GM18909 (cell line): ENCODE data around the gene SLAMF1.
A peak's percentile ranks its signal among the peaks of the same experiment; 100 is the strongest.
"Not testable (repeated sequence)": the region's sequence is repeated elsewhere in the genome, so short reads cannot be mapped to it uniquely, and the experiment has no call there.

ENCODE experiments used
- ATAC-seq: cut with Tn5 transposase; IDR thresholded peaks from one replicate; pipeline ENCODE4 v1.9.1; 2021; ENCODE audit warnings: mild to moderate bottlenecking; ENCODE audit not compliant: unreplicated experiment, poor library complexity

SLAMF1 gene, protein sequence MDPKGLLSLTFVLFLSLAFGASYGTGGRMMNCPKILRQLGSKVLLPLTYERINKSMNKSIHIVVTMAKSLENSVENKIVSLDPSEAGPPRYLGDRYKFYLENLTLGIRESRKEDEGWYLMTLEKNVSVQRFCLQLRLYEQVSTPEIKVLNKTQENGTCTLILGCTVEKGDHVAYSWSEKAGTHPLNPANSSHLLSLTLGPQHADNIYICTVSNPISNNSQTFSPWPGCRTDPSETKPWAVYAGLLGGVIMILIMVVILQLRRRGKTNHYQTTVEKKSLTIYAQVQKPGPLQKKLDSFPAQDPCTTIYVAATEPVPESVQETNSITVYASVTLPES

DNA sequence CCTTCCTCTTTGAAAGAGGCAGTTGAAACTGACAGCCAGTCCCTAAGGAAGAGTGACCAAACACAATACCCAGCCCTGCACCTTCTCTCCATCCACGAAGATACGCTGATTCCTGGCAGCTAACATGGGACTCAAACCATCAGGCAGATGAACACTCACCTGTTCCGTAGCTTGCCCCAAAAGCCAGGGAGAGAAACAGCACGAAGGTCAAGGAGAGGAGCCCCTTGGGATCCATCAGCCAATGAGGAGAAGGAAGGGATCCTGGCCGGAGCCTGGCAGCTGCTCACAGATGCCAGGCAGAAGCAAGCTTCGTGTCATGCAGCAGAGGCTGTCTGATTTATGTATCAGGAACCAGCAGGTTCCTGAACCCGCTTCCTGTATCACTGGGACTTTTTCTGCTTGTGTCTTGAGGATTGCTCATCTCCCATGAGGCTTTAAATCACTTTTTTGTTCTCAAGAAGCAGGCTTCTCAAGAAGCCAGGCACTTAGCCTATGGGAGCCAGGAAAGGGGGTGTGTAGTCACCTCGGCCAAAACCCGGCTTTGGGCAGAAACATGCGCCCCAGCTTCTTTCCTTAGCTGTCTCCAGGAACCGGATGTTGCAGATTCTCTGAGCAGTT is at the start of gene SLAMF1:
SLAMF1 (minus strand) TSS at position 334 of the 618 bp plus-strand sequence; CDS start at position 235, 99 bp downstream.
- ATAC-seq, result peak; percentile 61

DNA sequence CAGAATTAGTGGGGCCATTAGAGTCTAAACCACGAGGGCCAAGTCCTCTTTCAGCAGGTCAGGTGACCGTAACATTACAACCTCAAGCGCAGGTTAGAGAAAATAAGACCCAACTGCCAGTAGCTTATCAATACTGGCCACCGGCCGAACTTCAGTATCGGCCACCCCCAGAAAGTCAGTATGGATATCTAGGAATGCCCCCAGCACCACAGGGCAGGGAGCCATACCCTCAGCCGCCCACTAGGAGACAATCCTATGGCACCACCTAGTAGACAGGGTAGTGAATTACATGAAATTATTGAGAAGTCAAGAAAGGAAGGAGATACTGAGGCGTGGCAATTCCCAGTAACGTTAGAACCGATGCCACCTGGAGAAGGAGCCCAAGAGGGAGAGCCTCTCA is 45.5 kb upstream of the SLAMF1 start:
- ATAC-seq, result not testable (repeated sequence)

DNA sequence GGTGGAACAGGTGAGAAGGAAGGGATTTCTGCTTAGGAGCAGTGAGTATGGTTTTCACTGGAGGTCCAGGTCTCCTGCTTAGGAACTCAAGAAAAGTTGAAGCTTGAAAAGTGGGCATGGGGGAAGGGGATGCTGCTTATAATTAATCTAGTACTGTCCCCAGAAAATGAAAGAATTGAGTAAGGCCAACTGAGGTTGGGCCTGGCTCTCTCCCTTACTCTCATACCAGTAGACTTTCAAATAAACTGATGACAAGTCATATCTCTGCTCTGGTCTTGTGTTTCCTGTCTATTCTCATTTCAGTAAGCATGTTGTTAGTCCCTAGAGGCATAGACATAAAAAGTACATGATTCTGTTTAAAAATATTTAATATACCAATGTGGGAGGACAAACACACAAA is 38.4 kb upstream of the SLAMF1 start:
- ATAC-seq, result no peak

DNA sequence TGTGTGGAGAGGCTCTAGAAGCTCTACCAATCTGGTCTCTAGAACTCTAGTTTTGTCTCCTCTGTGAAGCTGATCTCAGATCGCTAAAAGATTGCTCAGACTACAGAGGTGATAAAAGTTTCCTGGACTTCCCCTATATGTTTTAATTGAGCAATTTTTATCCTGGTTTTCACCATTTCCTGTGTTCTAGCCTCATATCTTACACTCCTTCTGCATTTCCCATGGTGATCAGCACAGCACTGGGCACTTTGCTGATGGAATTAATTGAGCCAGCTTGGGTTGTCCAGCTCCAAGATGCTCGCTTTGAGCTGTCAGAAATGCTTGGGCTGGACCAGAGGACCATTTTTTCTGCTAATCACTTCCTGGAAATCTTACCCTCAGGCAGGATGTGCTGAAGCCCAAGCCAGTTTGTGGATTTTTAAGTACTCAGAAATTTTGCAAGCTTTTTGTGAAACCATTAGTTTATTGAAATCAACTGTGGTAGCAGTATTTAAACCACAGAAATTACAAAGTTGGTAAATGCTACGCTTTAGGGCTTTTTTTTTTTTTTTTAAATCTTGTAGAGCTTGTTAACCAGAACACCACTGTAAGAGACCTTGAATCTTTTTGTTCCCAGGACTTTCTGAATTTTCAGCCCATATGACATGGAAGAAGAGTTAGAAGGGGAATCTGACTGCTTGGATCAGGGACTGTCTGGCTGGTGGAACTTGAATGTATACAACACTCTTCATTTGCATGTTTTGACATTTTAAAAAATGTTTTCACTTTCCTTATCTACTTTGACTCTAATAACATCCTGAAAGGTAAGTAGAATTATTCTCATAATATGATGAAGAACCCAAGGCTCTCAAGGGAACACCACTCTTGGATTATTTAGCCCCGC is 36.4 kb upstream of the SLAMF1 start:
- ATAC-seq, result no peak

DNA sequence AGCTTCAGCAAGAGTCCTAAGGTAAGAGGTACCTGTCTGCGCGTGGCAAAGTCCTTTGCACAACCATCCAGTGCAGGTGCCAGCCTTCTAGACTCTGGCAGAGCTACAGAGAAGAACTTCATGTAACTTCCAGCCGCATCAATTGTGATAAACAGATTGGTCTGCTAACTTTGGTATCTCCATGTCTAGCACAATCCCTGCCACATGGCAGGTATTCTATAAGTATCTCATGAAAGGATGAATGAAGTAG is 35.0 kb upstream of the SLAMF1 start:
- ATAC-seq, result no peak

DNA sequence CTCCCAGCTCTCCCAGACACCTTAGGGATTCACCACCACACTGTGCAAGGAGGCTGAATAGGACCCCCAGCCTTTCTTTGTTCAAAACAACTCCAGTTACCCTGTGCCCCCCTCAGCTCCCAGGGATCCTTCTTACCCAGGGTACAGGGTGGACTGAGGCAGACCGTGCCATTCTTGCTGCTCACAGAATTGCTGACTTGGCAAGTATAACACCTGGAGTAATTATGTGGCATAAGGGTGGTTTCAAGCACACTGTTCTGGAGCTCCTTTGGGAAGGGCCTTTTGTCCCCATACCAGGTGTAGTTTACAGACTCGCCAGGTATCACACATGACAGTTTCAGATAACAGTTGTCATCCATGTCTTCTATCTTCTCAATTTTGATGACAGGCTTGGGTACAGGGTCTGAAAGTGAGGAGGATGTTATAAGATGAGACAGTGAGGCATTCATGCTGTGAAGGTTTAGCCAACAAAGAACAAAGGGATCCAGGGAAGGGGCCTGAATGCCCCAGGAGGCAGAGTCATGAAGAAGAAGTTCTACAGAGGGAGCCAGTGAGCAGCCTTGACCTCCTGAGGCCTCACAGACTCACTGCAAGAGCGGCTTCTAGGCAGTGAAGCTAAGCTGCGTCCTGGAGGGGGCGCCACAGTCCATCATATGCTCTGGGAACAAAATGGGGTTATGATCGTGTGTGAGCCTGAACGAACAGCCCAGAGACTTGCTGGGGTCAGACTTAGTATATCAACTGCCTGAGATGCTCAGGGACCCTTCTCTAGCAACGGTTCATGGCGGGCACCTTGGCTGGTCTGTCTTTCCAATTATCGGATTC is 34.4 kb upstream of the SLAMF1 start:
- ATAC-seq, result peak; percentile 56

DNA sequence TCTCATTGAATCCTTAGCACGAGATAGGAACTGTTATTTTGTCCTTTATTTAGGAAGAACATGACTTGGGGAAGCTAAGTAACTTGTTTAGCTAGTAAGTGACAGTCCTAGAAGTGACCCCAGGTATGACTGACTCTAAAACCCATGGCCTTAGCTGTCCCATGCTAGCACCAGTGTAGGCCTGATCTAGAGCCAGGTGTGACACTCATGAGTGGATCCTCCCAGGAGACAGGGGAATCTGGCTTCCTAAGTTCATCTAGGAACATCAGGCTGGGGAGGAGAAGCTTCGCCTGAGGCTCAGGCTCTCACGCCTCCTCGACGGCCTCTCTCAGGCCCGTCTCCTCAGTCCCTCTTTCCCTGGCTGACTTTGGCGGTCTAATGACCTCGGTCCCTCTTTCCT is 33.6 kb upstream of the SLAMF1 start:
- no peak for ATAC-seq

DNA sequence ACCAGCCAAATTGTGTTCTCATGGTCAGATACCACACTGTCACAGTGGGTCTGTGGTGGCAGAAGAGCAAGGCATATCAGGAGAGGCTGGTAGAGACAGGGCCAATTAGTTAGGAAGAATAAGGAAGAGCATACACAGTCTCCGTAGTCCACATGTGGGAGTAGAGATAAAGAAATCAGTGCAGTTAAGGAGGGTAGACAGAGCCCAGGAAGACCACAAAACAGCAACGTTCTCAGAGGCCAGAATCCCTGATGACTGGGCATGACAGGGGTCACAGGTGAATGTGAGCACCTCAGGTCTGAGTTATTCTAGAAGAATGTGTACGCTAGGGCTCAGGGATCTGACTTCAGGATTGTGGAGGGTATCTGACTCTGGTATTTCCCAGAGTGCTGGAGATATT is 33.0 kb upstream of the SLAMF1 start:
- no peak for ATAC-seq

DNA sequence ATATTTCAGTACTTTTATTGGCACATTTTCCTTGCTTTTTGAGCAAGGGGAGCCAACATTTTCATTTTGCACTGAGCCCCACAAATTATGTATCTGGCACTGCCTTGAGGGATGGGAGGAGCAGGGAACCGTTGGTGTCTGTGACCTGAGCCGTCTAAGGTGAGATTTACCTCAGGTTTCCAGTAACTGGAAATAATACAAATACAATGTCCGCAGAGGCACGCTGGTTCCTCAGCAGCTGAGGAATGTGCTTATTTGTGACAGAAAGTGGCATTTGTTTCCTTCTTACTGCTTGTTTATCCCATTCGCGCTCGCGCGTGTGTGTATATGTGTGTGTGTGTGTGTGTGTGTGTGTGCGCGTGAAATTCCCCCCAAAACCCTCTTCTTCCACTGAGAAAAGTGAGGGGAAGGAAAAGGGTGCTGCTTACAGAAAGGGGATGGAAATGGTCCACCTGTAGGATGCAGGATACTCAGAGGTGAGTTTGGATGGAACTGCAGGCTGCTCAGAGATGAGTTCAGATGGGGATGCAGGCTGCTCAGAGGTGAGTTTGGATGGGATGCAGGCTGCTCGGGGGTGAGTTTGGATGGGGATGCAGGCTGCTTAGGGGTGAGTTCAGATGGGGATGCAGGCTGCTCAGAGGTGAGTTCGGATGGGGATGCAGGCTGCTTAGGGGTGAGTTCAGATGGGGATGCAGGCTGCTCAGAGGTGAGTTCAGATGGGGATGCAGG is 30.2 kb upstream of the SLAMF1 start:
- ATAC-seq, result no peak

DNA sequence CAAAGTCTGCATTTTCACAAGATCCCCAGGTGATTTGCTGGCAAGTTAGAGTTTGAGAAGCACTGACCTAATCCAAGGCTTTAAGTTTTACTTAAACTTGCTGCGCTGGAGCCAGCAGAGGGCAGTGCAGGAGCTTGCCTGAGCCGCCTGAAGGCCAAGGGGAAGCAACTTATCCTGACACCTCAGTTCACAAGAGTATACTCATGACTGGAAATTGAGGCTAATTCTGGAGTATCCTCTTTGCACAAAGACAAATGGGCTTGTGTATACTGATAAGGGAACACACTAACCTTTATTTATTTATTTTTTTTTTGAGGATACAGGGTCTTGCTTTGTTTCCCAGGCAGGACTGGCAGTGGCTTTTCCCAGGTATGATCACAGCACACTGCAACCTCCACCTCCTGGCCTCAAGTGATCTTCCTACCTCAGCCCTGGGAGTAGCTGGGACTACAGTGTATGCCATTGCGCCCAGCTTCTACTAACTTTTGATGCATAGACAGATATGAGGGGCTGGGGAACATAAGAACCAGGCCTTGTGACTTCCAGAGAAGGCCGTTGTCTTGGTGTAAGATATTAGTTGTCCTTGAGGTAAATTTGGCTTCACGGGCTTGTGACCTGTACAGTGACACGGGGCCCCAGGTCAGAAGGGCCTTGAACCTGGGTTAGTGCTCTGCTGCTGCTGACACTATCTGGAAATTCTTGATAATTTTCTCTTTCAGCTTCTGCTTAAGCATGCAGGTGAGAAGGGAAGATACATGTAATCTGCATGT is 29.0 kb upstream of the SLAMF1 start:
- peak; percentile 42 for ATAC-seq

DNA sequence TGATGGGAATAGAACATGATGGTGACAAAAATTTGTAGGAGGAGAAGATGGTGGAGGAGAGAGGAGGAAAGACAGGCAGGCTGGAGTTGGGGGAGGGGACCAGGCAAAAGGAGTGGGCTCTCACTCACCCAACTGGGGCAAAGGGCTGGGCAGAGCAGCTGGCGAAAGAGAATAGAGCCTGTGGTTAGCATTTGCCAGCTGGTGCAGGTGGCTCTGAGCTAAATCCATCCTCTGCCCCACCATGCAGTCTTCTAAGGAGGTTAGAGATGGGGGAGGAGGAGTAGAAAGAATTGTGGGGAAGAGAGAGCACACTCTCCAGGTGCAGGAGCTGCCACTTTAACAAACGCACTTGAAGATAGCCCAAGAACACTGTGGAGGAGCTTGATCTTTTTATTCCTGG is 27.6 kb upstream of the SLAMF1 start:
- peak; percentile 50 for ATAC-seq

DNA sequence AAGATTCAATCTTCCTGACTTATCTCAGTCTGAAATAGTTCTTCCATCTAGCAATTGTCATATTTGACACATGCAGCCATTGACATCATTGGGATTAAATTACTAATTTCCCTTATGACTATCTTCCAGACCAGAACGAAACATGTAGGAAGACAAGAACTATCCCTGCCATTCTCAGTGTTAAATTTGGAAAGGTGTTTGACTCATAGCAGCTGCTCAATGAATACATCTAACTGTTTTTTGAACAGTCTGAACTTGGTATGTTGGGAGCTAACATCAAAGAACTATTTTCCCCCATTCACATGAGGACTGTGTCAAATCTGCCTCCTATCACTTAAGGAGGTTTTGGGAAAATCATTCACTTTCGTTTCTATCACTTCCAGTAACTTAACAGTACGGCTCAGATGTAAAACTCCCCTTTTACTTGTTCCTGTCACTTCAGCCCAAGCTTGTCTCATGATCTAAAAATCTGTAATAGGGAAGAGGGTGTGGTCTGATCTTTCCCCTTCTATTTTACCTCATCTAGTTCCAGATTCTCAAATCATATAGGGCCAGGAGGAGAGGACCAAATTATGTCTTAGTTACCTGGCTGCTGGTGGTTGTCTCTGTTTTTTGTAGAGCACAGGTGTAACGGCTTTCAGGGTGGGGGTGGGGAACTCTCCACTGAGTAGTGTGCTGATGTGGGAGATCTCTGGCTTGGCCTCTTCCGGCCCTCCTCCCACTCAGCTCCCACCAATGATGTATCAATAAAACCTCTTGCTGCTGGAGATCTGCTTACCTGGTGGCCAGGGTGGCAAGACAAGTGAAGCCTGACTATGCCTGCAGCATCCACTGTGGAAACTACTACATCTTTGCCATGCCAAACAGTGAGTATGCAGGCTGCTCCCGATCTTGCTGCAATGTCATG is 26.2 kb upstream of the SLAMF1 start:
- ATAC-seq, result no peak

DNA sequence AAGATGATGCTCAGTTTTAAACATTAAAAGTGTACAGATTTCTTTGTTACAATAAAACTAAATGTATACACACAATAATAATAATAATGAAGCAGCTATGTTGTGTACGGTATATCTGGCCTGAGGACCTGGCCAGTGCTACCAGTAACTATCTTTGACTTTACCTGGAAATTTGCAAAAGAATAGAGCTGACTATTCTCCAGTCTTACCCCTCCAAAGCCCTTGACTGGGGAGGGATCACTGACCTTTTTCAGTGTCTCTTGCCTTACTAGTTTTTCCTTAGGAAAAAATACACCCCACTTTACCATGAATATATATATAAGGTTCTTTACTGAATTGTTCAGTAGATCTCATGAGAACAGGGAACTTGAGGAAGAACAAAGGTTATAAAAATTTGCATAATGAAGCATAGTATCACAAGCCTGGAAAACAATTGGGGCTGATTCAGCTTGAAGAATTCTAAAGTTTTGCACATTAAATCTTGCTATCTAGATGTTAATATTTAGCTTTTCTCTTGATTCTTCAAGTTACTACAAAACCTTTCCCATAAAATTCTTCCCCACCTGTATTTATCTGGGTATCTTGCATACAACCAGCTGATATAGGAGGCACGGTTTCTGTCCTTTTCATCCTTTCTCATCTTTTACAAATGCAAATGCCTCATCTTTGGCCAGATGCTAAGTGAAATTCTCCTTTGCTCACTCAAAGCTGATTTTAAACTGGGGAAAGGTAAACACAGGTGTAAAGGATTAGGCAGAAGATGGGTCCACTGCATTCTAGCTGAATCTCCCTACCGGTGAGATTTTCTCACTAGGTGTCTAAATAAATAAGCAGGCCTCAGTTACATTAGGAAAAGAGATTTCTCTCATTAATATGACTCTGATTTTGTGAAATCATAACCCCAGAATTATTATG is 25.0 kb upstream of the SLAMF1 start:
- ATAC-seq, result no peak

DNA sequence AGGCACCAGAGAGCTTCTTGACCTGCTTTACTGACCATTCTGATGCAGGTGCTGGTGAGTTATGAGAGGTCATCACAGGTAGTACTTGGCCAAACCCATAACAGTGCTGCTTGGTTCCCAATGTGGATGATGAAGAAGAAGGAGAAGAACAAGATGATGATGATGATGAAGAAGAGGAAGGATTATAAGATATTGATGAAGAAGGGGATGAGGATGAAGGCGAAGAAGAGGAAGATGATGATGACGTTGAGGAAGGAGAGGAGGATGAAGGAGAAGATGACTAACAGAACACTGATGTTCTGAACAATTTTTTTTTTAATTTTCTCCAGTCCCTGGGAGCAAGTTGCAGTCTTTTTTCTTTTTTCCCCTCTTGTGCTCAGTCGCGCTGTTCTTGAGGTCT is 23.9 kb upstream of the SLAMF1 start:
- ATAC-seq, result no peak

DNA sequence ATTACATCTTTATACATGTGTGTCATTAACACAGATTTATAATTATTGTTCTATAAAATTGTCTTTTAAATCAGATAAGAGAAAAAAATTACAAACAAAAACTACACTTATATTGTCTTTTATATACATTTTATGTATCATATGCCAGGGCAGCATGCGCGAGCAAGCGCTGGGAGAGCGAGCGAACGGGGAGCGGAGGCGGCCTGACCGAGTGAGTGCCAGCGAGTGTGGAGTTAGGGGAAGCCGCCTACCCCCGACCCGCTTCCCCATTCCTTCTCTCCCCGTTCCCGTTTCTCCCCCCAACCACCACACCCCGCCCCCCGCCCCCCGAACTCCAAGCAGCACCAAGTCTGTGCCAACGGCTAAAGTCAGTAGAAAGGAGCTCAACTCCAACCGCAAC is 23.0 kb upstream of the SLAMF1 start:
- ATAC-seq, result no peak

DNA sequence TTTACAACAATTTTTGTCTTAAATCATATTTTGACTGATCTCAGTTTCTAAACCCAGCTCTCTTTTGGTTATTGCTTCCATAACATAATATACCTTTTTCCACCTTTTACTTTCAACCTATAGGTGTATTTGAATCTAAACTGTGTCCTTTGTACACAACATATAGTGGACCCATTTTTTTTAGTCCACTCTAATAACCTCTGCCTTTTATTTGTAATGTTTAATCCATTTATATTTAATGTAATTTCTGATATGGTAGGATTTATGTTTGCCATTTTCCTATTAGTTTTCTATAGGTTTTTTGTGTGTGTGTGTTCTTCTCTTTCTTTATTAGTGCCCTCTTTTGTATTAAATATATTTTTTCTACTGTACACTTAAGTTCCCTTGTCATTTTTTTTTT is 22.4 kb upstream of the SLAMF1 start:
- no peak for ATAC-seq

DNA sequence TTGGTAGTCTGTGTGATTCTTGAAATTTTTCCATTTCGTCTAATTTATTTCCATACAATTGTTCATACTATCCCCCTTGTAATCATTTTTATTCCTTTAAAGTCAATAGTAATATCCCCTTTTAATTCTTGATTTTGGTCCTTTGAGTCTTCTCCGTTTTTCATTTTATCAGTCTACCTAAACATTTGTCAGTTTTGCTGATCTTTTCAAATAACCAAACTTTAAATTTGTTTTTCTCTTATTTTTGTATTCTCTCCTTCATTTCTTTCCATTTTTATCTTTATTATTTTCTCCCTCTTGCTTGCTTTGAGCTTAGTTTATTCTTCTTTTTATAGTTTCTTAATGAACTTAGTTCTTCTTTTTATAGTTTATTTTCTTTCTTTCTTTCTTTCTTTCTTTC is 21.1 kb upstream of the SLAMF1 start:
- no peak for ATAC-seq
